Epithelial cell of esophagus (primary cell): Measurements from ENCODE around the gene BCL2.
A peak's percentile ranks its signal among the peaks of the same experiment; 100 is the strongest.

Source experiments
- DNase-seq: peaks from one replicate; pipeline ENCODE4 v3.0.0; 2010; ENCODE audit warnings: low read depth
- H3K4me3 ChIP-seq: 2 replicates; pipeline ENCODE4 v1.5.1; 2011; ENCODE audit warnings: mild to moderate bottlenecking, low read length, control low read depth
- CTCF ChIP-seq: IDR thresholded peaks from 2 replicates; pipeline ENCODE4 v1.5.1; 2011; ENCODE audit warnings: low read depth, mild to moderate bottlenecking, low read length, control low read depth, inconsistent platforms; ENCODE audit not compliant: insufficient read depth; ENCODE audit errors: missing control alignments

BCL2 gene

GRCh38 chr18:63131106-63131958, 188.2 kb downstream of the BCL2 start:
- no peak overlapping the region for H3K4me3 ChIP-seq
- DNase-seq, result peak; percentile 60
- TF ChIP-seq CTCF, result peak; percentile 64

GRCh38 chr18:63130176-63130575, 189.4 kb downstream of the BCL2 start:
- no peak for TF ChIP-seq CTCF
- H3K4me3 ChIP-seq, result no peak overlapping the region
- no peak for DNase-seq

- DNase-seq, result no peak
- no peak overlapping the region for H3K4me3 ChIP-seq
- no peak for TF ChIP-seq CTCF
Measured at GRCh38 chr18:63128237-63128974, 191.2 kb downstream of the BCL2 start.

- H3K4me3 ChIP-seq, result no peak overlapping the region
- no peak for DNase-seq
Measured at GRCh38 chr18:63126134-63127069, 193.2 kb downstream of the BCL2 start.

GRCh38 chr18:63120620-63121019, 198.9 kb downstream of the BCL2 start:
- H3K4me3 ChIP-seq, result no peak overlapping the region
- no peak for DNase-seq
- no peak for TF ChIP-seq CTCF

More at GRCh38 chr18:63126134-63127069, 193.2 kb downstream of the BCL2 start:
- no peak for TF ChIP-seq CTCF

GRCh38 chr18:63119647-63120046, 199.9 kb downstream of the BCL2 start:
- peak; percentile 56 for TF ChIP-seq CTCF
- H3K4me3 ChIP-seq, result no peak overlapping the region
- peak; percentile 23 for DNase-seq
